ENCODE data around the gene ZNF576. TPM values are rescaled to one million over a fixed set of nuclear protein-coding genes. Genes with fewer than 3 reads are reported as not detected.

The ZNF576 gene
- total and polyA plus RNA-seq, 4 donors = 6.9 to 14.9 (median 10.9) TPM

DNA sequence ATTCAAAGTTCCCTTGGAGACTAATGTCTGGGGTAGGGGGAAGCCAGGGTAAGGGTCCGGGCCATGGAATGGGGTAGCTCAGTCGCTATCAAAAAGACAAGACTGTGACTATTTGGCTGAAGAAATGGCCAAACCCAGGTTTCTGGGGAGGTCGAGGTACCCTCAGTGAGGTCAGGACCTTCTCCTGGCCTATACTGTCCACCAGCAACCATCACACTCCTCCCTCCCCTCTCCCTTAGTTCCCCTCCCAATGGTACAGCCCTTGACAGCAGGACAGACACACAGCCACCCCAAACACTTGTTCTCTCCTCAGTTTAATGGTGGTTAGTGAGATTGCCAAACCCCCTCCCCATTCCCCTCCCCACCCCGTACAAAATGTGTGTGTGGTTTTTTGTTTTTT lies 25.7 kb downstream of the ZNF576 start:
- no peak overlapping the region for H3K4me3 ChIP-seq (ENCODE audit: low read depth in 1 of 3, low read length in 3 of 3)
- no peak overlapping the region for H3K27ac ChIP-seq (ENCODE audit: low read depth in 1 of 2, low read length in 2 of 2)
- TF ChIP-seq FOXA1 (IDR thresholded peaks at IDR 0.05) (no peak), TAF1 (conservative IDR thresholded peaks at IDR 0.05) (no peak), HNF4G (IDR thresholded peaks at IDR 0.05) (no peak), FOXA2 (IDR thresholded peaks at IDR 0.05) (no peak), YY1 (IDR thresholded peaks at IDR 0.05) (no peak), SP1 (IDR thresholded peaks at IDR 0.05) (no peak), RXRA (IDR thresholded peaks at IDR 0.05) (no peak), REST (IDR thresholded peaks at IDR 0.05) (no peak), GABPA (IDR thresholded peaks at IDR 0.05 in 1 of 2, conservative IDR thresholded peaks at IDR 0.05 in 1 of 2) (no peak), JUND (IDR thresholded peaks at IDR 0.05) (no peak), NR2F2 (IDR thresholded peaks at IDR 0.05) (no peak), RAD21 (IDR thresholded peaks at IDR 0.05) (no peak), EGR1 (IDR thresholded peaks at IDR 0.05; ENCODE audit: low read depth in 2 of 2) (no peak)
- TF ChIP-seq, protein P1, sequence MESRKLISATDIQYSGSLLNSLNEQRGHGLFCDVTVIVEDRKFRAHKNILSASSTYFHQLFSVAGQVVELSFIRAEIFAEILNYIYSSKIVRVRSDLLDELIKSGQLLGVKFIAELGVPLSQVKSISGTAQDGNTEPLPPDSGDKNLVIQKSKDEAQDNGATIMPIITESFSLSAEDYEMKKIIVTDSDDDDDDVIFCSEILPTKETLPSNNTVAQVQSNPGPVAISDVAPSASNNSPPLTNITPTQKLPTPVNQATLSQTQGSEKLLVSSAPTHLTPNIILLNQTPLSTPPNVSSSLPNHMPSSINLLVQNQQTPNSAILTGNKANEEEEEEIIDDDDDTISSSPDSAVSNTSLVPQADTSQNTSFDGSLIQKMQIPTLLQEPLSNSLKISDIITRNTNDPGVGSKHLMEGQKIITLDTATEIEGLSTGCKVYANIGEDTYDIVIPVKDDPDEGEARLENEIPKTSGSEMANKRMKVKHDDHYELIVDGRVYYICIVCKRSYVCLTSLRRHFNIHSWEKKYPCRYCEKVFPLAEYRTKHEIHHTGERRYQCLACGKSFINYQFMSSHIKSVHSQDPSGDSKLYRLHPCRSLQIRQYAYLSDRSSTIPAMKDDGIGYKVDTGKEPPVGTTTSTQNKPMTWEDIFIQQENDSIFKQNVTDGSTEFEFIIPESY (IDR thresholded peaks at IDR 0.05) = no peak
- TF ChIP-seq, protein P2, sequence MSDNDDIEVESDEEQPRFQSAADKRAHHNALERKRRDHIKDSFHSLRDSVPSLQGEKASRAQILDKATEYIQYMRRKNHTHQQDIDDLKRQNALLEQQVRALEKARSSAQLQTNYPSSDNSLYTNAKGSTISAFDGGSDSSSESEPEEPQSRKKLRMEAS (IDR thresholded peaks at IDR 0.05) = no peak
- TF ChIP-seq, protein P3, sequence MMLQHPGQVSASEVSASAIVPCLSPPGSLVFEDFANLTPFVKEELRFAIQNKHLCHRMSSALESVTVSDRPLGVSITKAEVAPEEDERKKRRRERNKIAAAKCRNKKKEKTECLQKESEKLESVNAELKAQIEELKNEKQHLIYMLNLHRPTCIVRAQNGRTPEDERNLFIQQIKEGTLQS (IDR thresholded peaks at IDR 0.05) = no peak
- TF ChIP-seq, protein P4, sequence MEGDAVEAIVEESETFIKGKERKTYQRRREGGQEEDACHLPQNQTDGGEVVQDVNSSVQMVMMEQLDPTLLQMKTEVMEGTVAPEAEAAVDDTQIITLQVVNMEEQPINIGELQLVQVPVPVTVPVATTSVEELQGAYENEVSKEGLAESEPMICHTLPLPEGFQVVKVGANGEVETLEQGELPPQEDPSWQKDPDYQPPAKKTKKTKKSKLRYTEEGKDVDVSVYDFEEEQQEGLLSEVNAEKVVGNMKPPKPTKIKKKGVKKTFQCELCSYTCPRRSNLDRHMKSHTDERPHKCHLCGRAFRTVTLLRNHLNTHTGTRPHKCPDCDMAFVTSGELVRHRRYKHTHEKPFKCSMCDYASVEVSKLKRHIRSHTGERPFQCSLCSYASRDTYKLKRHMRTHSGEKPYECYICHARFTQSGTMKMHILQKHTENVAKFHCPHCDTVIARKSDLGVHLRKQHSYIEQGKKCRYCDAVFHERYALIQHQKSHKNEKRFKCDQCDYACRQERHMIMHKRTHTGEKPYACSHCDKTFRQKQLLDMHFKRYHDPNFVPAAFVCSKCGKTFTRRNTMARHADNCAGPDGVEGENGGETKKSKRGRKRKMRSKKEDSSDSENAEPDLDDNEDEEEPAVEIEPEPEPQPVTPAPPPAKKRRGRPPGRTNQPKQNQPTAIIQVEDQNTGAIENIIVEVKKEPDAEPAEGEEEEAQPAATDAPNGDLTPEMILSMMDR (IDR thresholded peaks at IDR 0.05; ENCODE audit: low read depth, low read length, missing input control) = no peak
- H3K36me3 ChIP-seq (ENCODE audit: control insufficient read depth in 4 of 4, insufficient read depth in 3 of 4, low read depth in 1 of 4, low read length in 3 of 4) = no peaks in the 10 kb centered on the region
- 75% methylated on average over 4 of the region's 4 CpGs for WGBS
- DNase-seq (ENCODE audit: low spot score) = no peak
- no peak overlapping the region for H3K9ac ChIP-seq (ENCODE audit: low read depth in 1 of 2, low read length in 2 of 2)
- H3K4me1 ChIP-seq (ENCODE audit: control insufficient read depth in 4 of 4, insufficient read depth in 4 of 4, low read length in 3 of 4) = peaks cover 0 to 16% (median 11%) of the 10 kb centered on the region in 4 donors
- no peaks in the 10 kb centered on the region for H3K9me3 ChIP-seq (ENCODE audit: control insufficient read depth in 4 of 4, low read length in 3 of 4)
- no peaks in the 10 kb centered on the region for H3K27me3 ChIP-seq (ENCODE audit: control insufficient read depth in 4 of 4, insufficient read depth in 4 of 4, low read length in 3 of 4)

DNA sequence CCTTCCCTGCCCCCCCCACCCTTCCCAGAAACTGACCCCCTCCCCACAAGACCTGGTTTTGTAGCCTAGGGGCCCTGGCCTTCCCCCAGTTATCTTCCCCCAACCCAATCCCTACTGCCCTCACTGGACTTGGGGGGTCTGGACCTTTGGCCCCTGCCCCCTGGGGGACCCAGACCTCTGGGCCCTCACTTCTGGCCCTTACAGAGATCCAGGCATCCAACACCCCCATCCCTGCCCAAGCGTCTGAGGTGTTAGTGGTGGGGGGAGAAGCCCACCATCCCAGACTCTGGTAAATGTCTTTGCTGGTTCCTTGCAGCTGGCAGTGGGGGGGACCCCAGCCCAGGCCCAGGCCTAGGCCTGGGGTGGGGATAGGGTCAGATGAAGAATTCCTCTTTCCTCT lies 26.6 kb downstream of the ZNF576 start:
- Histone ChIP-seq H3K9me3 (ENCODE audit: control insufficient read depth in 4 of 4, low read length in 3 of 4) (no peaks in the 10 kb centered on the region), H3K27ac (ENCODE audit: low read depth in 1 of 2, low read length in 2 of 2) (no peak overlapping the region), H3K4me1 (ENCODE audit: control insufficient read depth in 4 of 4, insufficient read depth in 4 of 4, low read length in 3 of 4) (peaks cover 0 to 16% (median 11%) of the 10 kb centered on the region in 4 donors), H3K27me3 (ENCODE audit: control insufficient read depth in 4 of 4, insufficient read depth in 4 of 4, low read length in 3 of 4) (no peaks in the 10 kb centered on the region), H3K36me3 (ENCODE audit: control insufficient read depth in 4 of 4, insufficient read depth in 3 of 4, low read depth in 1 of 4, low read length in 3 of 4) (no peaks in the 10 kb centered on the region), H3K4me3 (ENCODE audit: low read depth in 1 of 3, low read length in 3 of 3) (no peak overlapping the region), H3K9ac (ENCODE audit: low read depth in 1 of 2, low read length in 2 of 2) (no peak overlapping the region)
- DNase-seq (ENCODE audit: low spot score) = no peak
- TF ChIP-seq YY1 (IDR thresholded peaks at IDR 0.05) (no peak), REST (IDR thresholded peaks at IDR 0.05) (no peak), FOXA2 (IDR thresholded peaks at IDR 0.05) (no peak), GABPA (IDR thresholded peaks at IDR 0.05 in 1 of 2, conservative IDR thresholded peaks at IDR 0.05 in 1 of 2) (no peak)
- TF ChIP-seq, protein P1 (IDR thresholded peaks at IDR 0.05) = no peak
- WGBS = 80% methylated on average over 1 of the region's 1 CpG
